ENCODE data around the gene MAP2K3.

The MAP2K3 gene

GRCh38 chr17:21295036-21295952, 10.8 kb downstream of the MAP2K3 start:
- Mint-ChIP-seq H3K27ac (no peak overlapping the region), H3K9me3 (ENCODE audit: low read depth) (no peaks in the 10 kb centered on the region), H3K36me3 (peaks cover 3% of the 10 kb centered on the region), H3K4me3 (no peak overlapping the region), H3K27me3 (peaks cover 9% of the 10 kb centered on the region), H3K4me1 (ENCODE audit: low read depth) (peaks cover 18% of the 10 kb centered on the region)

DNA sequence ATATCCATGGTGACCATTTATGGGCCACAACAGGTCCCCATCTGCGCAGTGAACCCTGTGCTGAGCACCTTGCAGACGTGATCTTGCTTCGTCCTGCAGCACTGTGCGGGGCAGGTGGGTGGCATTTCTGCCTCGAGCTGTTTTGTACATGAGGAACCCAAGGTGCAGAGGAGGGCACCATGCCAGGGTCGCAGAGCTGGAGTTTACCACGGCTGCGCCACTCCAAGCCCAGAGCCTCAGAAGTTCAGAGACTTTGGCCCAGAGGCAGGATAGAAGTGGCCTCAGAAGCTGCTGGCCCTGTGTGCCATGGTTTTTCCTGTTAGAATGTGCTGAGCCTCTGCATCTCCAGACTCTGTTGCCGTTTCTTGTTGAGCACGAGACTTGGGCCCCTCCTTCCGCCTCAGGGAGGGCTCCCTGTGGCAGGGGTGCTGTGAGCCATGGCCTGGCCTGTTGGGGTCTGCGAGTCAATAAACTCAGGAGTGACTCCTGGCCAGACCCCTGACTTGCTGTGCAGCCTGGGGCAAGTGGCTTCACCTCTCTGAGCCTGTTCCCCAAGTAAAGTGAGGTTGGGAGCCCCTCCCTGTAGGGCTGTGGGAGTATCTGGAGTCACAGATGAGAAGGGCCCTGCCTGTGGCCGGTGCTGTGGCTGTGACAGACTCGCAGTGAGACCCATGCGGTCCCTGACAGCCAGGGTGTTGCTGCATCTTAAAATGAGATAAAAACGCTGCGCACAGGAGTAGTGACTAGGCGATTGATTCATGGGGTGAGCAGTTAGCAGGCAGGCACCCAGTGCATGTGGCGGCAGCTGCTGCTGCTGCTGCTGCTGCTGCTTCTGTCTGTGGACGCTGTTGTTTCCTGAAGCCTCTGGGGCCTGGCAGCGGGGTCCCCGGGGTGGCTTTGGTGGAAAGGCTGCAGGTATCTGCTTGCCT, 11.8 kb downstream of the MAP2K3 start:
- Mint-ChIP-seq H3K27me3 (peaks cover 7% of the 10 kb centered on the region), H3K27ac (no peak overlapping the region), H3K9me3 (ENCODE audit: low read depth) (no peaks in the 10 kb centered on the region), H3K4me1 (ENCODE audit: low read depth) (peaks cover 12% of the 10 kb centered on the region), H3K36me3 (peaks cover 3% of the 10 kb centered on the region), H3K4me3 (no peak overlapping the region)

GRCh38 chr17:21297026-21297520, 12.6 kb downstream of the MAP2K3 start:
- no peak overlapping the region for H3K27ac Mint-ChIP-seq

GRCh38 chr17:21297597-21297996, 13.1 kb downstream of the MAP2K3 start:
- Mint-ChIP-seq H3K27me3 (peaks cover 6% of the 10 kb centered on the region), H3K9me3 (ENCODE audit: low read depth) (no peaks in the 10 kb centered on the region), H3K27ac (no peak overlapping the region), H3K4me3 (no peak overlapping the region), H3K36me3 (peaks cover 3% of the 10 kb centered on the region), H3K4me1 (ENCODE audit: low read depth) (peaks cover 9% of the 10 kb centered on the region)

More at GRCh38 chr17:21297026-21297520, 12.6 kb downstream of the MAP2K3 start:
- Mint-ChIP-seq H3K27me3 (peaks cover 7% of the 10 kb centered on the region), H3K36me3 (peaks cover 3% of the 10 kb centered on the region), H3K9me3 (ENCODE audit: low read depth) (no peaks in the 10 kb centered on the region), H3K4me1 (ENCODE audit: low read depth) (peaks cover 12% of the 10 kb centered on the region), H3K4me3 (no peak overlapping the region)

- H3K9me3 Mint-ChIP-seq (ENCODE audit: low read depth) = no peaks in the 10 kb centered on the region
- H3K27ac Mint-ChIP-seq = no peak overlapping the region
- peaks cover 3% of the 10 kb centered on the region for H3K36me3 Mint-ChIP-seq
- H3K4me1 Mint-ChIP-seq (ENCODE audit: low read depth) = peaks cover 9% of the 10 kb centered on the region
- peaks cover 6% of the 10 kb centered on the region for H3K27me3 Mint-ChIP-seq
- H3K4me3 Mint-ChIP-seq = no peak overlapping the region
Observed at GRCh38 chr17:21298056-21298982, 13.8 kb downstream of the MAP2K3 start.

DNA sequence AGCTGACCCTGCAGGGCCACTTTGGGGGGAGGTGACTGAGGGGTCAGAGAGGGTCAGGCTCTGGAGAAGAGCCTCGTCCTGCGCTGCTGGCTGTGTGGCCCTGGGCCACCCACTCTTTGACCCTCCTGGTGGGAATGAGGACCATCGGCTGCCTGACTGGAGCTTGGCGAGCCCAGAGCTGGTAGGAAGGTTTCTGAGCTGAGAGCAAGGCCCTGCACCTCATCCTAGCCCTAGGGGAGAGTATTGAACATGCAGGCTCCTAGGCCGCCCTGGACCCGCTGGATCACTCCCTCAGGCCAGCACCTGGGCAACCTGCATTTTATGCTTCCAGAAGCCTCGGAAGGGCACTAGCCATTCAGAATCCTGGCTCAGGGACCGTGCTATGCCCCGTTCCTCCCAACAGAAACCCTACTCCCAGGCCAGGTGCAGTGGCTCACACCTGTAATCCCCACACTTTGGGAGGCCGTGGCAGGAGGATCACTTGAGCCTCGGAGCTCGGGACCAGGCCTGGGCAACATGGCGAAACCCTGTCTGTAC, 14.5 kb downstream of the MAP2K3 start:
- Mint-ChIP-seq H3K9me3 (ENCODE audit: low read depth) (no peaks in the 10 kb centered on the region), H3K27ac (no peak overlapping the region), H3K36me3 (peaks cover 3% of the 10 kb centered on the region), H3K4me3 (no peak overlapping the region), H3K27me3 (peaks cover 6% of the 10 kb centered on the region), H3K4me1 (ENCODE audit: low read depth) (peaks cover 9% of the 10 kb centered on the region)

- H3K27me3 Mint-ChIP-seq = no peaks in the 10 kb centered on the region
- no peak overlapping the region for H3K27ac Mint-ChIP-seq
- peaks cover 1% of the 10 kb centered on the region for H3K4me1 Mint-ChIP-seq (ENCODE audit: low read depth)
- no peaks in the 10 kb centered on the region for H3K36me3 Mint-ChIP-seq
- H3K9me3 Mint-ChIP-seq (ENCODE audit: low read depth) = no peaks in the 10 kb centered on the region
- no peak overlapping the region for H3K4me3 Mint-ChIP-seq
Observed at GRCh38 chr17:21299981-21300600, 15.6 kb downstream of the MAP2K3 start.

- Mint-ChIP-seq H3K4me1 (ENCODE audit: low read depth) (no peaks in the 10 kb centered on the region), H3K4me3 (no peak overlapping the region), H3K36me3 (no peaks in the 10 kb centered on the region), H3K27me3 (no peaks in the 10 kb centered on the region), H3K27ac (no peak overlapping the region), H3K9me3 (ENCODE audit: low read depth) (no peaks in the 10 kb centered on the region)
Observed at GRCh38 chr17:21300601-21301571, 16.4 kb downstream of the MAP2K3 start.

GRCh38 chr17:21301593-21302550, 17.4 kb downstream of the MAP2K3 start:
- Mint-ChIP-seq H3K4me3 (no peak overlapping the region), H3K27ac (no peak overlapping the region), H3K4me1 (ENCODE audit: low read depth) (no peaks in the 10 kb centered on the region), H3K9me3 (ENCODE audit: low read depth) (no peaks in the 10 kb centered on the region), H3K36me3 (no peaks in the 10 kb centered on the region), H3K27me3 (no peaks in the 10 kb centered on the region)

DNA sequence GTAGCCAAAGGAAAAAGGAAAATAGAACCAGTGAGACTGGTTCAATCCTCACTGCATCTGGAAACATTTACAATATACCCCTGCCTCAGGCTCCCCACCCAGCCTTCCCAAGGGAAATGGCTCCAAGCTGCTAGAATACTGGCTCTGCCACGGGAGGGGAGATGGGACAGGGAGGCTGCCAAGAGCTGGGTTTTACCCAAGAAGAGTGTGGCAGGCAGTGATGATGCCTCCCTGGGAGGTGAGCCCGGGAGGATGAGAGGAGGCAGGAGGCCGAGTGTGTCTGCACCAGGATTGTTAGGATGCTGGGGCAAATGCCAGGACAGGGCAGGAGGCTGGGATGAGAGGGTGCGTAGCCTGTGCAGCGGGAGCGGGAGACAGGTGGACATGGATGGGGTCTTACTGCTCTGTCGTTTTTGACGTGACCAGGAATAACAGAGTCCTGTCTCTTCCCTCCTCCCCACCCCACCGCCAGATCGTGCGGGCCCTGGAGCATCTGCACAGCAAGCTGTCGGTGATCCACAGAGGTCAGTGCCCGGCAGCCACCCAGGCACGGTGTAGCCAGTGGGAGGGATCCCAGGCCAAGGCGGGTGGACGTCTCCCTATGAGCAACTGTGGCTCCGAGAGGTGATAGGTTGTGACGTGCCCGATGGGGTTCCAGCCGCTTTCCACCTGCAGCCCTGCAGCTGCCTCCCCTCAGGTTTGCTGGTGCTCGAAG, 18.4 kb downstream of the MAP2K3 start:
- H3K36me3 Mint-ChIP-seq = no peaks in the 10 kb centered on the region

DNA sequence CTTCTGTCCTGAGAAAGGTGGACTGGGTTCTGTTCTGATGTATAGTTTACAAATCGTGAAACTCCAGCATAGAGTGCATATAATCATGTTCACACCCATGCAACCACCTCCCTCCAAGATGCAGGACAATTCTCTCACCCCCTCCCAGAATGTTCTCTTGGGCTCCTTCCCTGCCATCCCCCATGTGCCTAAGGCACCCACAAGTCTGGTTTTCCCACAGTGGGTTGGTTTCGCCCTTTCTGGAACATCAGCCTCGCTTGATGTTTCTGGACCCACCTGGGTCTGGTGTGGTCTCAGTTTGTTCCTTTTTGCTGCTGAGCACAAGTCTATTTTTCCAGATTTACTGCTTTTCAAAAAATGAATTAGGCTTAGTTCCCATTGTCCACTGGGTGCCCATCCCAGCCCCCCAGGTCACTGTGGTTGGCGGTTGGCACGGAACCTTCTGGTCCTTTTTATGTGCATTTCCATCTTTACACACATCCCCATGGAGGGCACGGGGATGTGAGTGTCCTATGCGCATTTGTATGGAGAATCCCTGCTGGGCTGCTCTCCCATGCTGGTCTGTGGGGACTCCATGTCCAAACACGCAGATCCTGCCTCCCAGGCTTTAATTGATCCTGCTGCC, 19.0 kb downstream of the MAP2K3 start:
- no peaks in the 10 kb centered on the region for H3K27me3 Mint-ChIP-seq
- no peaks in the 10 kb centered on the region for H3K9me3 Mint-ChIP-seq (ENCODE audit: low read depth)
- H3K4me3 Mint-ChIP-seq = no peak overlapping the region
- H3K36me3 Mint-ChIP-seq = no peaks in the 10 kb centered on the region
- no peak overlapping the region for H3K27ac Mint-ChIP-seq
- no peaks in the 10 kb centered on the region for H3K4me1 Mint-ChIP-seq (ENCODE audit: low read depth)

More for the DNA sequence above, 18.4 kb downstream of the MAP2K3 start:
- Mint-ChIP-seq H3K27me3 (no peaks in the 10 kb centered on the region), H3K4me1 (ENCODE audit: low read depth) (no peaks in the 10 kb centered on the region), H3K9me3 (ENCODE audit: low read depth) (no peaks in the 10 kb centered on the region), H3K4me3 (no peak overlapping the region), H3K27ac (no peak overlapping the region)
